CD4-positive, alpha-beta T cell (primary cell): Measurements from ENCODE around the gene GLG1. TPM values are rescaled to one million over a fixed set of nuclear protein-coding genes. Genes with fewer than 3 reads are reported as not detected.

Experiments used
- ATAC-seq: fragments of 200-7000 bp; cut with Tn5 transposase; one replicate; pipeline ENCODE4 v1.10.0; 2022; ENCODE audit warnings: mild to moderate bottlenecking; ENCODE audit not compliant: poor library complexity
- CTCF ChIA-PET: fragments of 350-600 bp; sonication (Branson Sonifier 250); formaldehyde crosslinking; loops from one replicate; lab custom pipeline; 2021; ENCODE audit warnings: antibody characterized with exemption, inconsistent platforms; lab: Charles Lee
- POLR2A ChIA-PET: fragments of 350-600 bp; sonication (Branson Sonifier 250); formaldehyde crosslinking; loops from one replicate; lab custom pipeline; 2021; ENCODE audit warnings: antibody characterized with exemption, inconsistent platforms; lab: Charles Lee
- DNase-seq, 14 experiments: peaks; one replicate each; pipeline ENCODE4 v3.0.0-alpha.2; 2013 to 2020; ENCODE audit warnings: mixed read lengths in 2 of 14
- H3K27ac ChIP-seq, 2 donors: one replicate each; pipeline versions ENCODE4 v1.5.1 to v1.7.0; 2013; ENCODE audit warnings: low read length in 2 of 2, low read depth in 1 of 2, mild to moderate bottlenecking in 1 of 2
- H3K27me3 ChIP-seq, 2 experiments: 1 replicate in 1 of 2; 2 replicates in 1 of 2; pipeline versions ENCODE4 v1.6.1 to v1.7.0; 2013; ENCODE audit warnings: low read length in 2 of 2, control low read depth in 1 of 2, mild to moderate bottlenecking in 1 of 2, moderate library complexity in 1 of 2; ENCODE audit not compliant: insufficient read depth in 2 of 2, control insufficient read depth in 1 of 2
- H3K36me3 ChIP-seq: one replicate; pipeline ENCODE4 v1.6.1; 2013; ENCODE audit warnings: low read length, control low read depth; ENCODE audit not compliant: insufficient read depth
- H3K4me1 ChIP-seq: one replicate; pipeline ENCODE4 v1.6.1; 2013; ENCODE audit warnings: low read length, control low read depth; ENCODE audit not compliant: insufficient read depth
- H3K4me3 ChIP-seq: one replicate; pipeline ENCODE4 v1.5.1; 2013; ENCODE audit warnings: mild to moderate bottlenecking, low read length, moderate library complexity
- H3K9me3 ChIP-seq, 2 experiments: 1 replicate in 1 of 2; 2 replicates in 1 of 2; pipeline versions ENCODE4 v1.6.1 to v1.7.0; 2013; ENCODE audit warnings: low read length in 2 of 2, mild to moderate bottlenecking in 2 of 2, control low read depth in 1 of 2, moderate library complexity in 1 of 2; ENCODE audit not compliant: control insufficient read depth in 1 of 2, insufficient read depth in 1 of 2
- H3K27ac Mint-ChIP-seq: one replicate; pipeline ENCODE4 v1.8.0; 2020; ENCODE audit warnings: mixed read lengths
- H3K27me3 Mint-ChIP-seq: one replicate; pipeline ENCODE4 v1.8.0; 2021; ENCODE audit warnings: mixed read lengths
- H3K36me3 Mint-ChIP-seq: one replicate; pipeline ENCODE4 v1.8.0; 2021; ENCODE audit warnings: low read depth, mixed read lengths
- H3K4me1 Mint-ChIP-seq: one replicate; pipeline ENCODE4 v1.8.0; 2021; ENCODE audit warnings: low read depth, mixed read lengths
- H3K4me3 Mint-ChIP-seq: one replicate; pipeline ENCODE4 v1.8.0; 2020; ENCODE audit warnings: mild to moderate bottlenecking, mixed read lengths
- H3K9me3 Mint-ChIP-seq: one replicate; pipeline ENCODE4 v1.8.0; 2020; ENCODE audit warnings: mixed read lengths
- CTCF ChIP-seq: fragments of 200-600 bp; IDR thresholded peaks from one replicate; pipeline ENCODE4 v1.8.0; 2022; ENCODE audit warnings: antibody characterized with exemption, mild to moderate bottlenecking
- intact Hi-C, 2 experiments: fragments of 100-400 bp; cut with DNase I in 1 of 2; cut with micrococcal nuclease in 1 of 2; formaldehyde crosslinking; loops; one replicate each; pipeline versions ENCODE4 v1.15.1 to v1.9.0; 2023 to 2025; cut with DNase I, micrococcal nuclease
- total RNA-seq, 174 experiments: library from RNA in 2 of 174; stranded (reverse) in 2 of 174; gene quantifications; one replicate each; pipeline ENCODE4 v1.2.3 and lab custom pipeline; 2021 to 2026

The GLG1 gene
- total RNA-seq, 2 experiments from 2014 or later, result 110 to 114 TPM

GRCh38 chr16:74626741-74627416, 20.0 kb upstream of the GLG1 start:
- H3K36me3 ChIP-seq, result peaks cover 95% of the 10 kb centered on the region
- TF ChIP-seq CTCF, result no peak
- H3K27me3 ChIP-seq, result no peaks in the 10 kb centered on the region
- POLR2A ChIA-PET, result no interaction called here
- no peak overlapping the region for H3K4me3 Mint-ChIP-seq
- CTCF ChIA-PET, result no interaction called here
- H3K9me3 Mint-ChIP-seq, result no peaks in the 10 kb centered on the region
- H3K9me3 ChIP-seq, result no peaks in the 10 kb centered on the region
- intact Hi-C loops, result no loop called here
- H3K27me3 Mint-ChIP-seq, result no peaks in the 10 kb centered on the region
- H3K4me1 ChIP-seq, result peaks cover 3% of the 10 kb centered on the region
- no peak for ATAC-seq
- peaks cover 11% of the 10 kb centered on the region for H3K4me1 Mint-ChIP-seq
- peaks cover 100% of the 10 kb centered on the region for H3K36me3 Mint-ChIP-seq
- no peak overlapping the region for H3K4me3 ChIP-seq
- H3K27ac ChIP-seq, result no peak overlapping the region
- no peak for DNase-seq
- peak overlapping the region; percentile 58 for H3K27ac Mint-ChIP-seq

DNA sequence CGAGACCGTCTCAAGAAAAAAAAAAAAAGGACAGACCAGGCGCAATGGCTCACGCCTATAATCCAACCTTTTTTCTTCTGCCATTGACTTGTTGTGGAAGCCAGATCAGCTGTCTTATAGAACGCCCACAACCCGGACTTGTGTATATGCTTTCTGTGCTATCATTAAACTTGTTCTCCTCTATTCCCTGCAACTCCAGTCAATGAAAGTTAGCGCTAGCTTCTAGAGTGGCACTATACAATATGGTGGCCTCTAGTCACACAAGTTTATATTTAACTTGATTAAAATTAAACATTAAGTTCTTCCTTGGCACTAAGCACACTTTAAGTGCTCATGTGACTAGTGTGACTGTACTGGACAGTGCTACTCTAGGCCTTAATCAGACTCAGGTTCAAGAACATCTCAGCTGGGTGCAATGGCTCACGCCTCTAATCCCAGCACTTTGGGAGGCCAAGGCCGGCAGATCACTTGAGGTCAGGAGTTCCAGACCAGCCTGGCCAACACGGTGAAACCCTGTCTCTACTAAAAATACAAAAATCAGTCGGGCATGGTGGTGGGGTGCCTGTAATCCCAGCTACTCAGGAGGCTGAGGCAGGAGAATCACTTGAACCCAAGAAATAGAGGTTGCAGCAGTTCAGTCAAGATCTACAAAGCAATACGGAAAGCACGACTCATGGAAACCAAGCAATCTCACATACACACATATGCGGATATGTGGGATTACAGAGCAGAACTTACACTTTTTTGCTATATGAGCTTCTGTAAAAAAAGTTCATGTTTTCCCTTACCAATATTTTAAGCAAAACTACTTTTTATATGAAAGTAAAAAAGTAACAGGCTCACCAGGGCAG, 18.8 kb upstream of the GLG1 start:
- DNase-seq (no peak), ATAC-seq (no peak)
- Mint-ChIP-seq H3K36me3 (peaks cover 97% of the 10 kb centered on the region), H3K4me1 (peaks cover 11% of the 10 kb centered on the region), H3K4me3 (no peak overlapping the region), H3K9me3 (no peaks in the 10 kb centered on the region), H3K27me3 (no peaks in the 10 kb centered on the region), H3K27ac (peak overlapping the region; percentile 33)
- Histone ChIP-seq H3K36me3 (peaks cover 87% of the 10 kb centered on the region), H3K9me3 (no peaks in the 10 kb centered on the region), H3K27ac (no peak overlapping the region), H3K4me3 (no peak overlapping the region), H3K27me3 (no peaks in the 10 kb centered on the region), H3K4me1 (peaks cover 3% of the 10 kb centered on the region)
- intact Hi-C loops, result no loop called here
- TF ChIP-seq CTCF, result no peak
- CTCF ChIA-PET, result no interaction called here
- POLR2A ChIA-PET, result interaction anchor here (0.6 to 1.2 kb wide), 2 partner anchors 19 to 126 kb away, joined by 3 to 4 read pairs; partner anchors contain the start of gene GLG1

DNA sequence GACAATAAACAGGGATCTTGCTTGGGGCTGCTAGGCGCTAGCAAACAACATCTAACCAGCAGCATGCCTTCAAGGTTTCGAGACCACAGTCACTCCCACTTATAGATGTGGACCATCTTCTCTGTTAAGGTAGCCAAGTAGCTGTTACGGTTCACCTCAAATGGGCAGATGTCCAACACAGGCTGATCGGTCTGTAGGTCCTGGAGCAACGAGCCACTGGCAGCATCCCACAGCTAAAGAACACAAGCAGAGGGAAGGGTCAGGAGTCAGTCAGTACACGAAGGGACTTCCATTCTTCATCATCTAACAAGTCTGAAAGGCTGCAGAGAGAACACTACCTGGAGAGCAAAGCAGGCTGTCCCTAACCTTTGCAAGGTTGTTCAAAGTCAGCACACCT, 16.9 kb upstream of the GLG1 start:
- DNase-seq (no peak), ATAC-seq (no peak)
- Mint-ChIP-seq H3K4me3 (no peak overlapping the region), H3K4me1 (peaks cover 11% of the 10 kb centered on the region), H3K27ac (no peak overlapping the region), H3K27me3 (no peaks in the 10 kb centered on the region), H3K36me3 (peaks cover 85% of the 10 kb centered on the region), H3K9me3 (no peaks in the 10 kb centered on the region)
- no peak for TF ChIP-seq CTCF
- Histone ChIP-seq H3K36me3 (peaks cover 76% of the 10 kb centered on the region), H3K4me1 (peaks cover 3% of the 10 kb centered on the region), H3K9me3 (no peaks in the 10 kb centered on the region), H3K27me3 (no peaks in the 10 kb centered on the region), H3K4me3 (no peak overlapping the region), H3K27ac (no peak overlapping the region)
- intact Hi-C loops, result loop anchor here (5.0 kb wide), 4 partner anchors 37 to 137 kb away; no protein-coding TSS in a partner anchor
- ChIA-PET POLR2A (interaction anchor here (1.8 kb wide), 1 partner anchor 17 kb away, joined by 8 read pairs; the partner anchor contains the start of gene GLG1), CTCF (no interaction called here)
